SK-N-MC (cell line): ENCODE data around the gene TOP2B.

Source experiments
- DNase-seq: peaks from one replicate; pipeline ENCODE4 v3.0.0-alpha.2; 2011; ENCODE audit warnings: low read depth, low spot score
- H3K27ac ChIP-seq: fragments of 200-600 bp; sonication (generic); 2 replicates; pipeline ENCODE4 v1.5.1; 2016; ENCODE audit warnings: mixed run types
- H3K36me3 ChIP-seq: fragments of 200-600 bp; sonication (generic); 2 replicates; pipeline ENCODE4 v1.6.1; 2017; ENCODE audit warnings: antibody characterized with exemption, low read length, mixed read lengths; ENCODE audit not compliant: insufficient read depth
- H3K4me3 ChIP-seq: fragments of 200-600 bp; sonication (generic); 2 replicates; pipeline ENCODE4 v1.5.1; 2016
- H3K9ac ChIP-seq: fragments of 200-600 bp; sonication (generic); 2 replicates; pipeline ENCODE4 v1.8.0; 2017; ENCODE audit warnings: mixed run types, mixed read lengths; ENCODE audit not compliant: insufficient read length
- H3K9me3 ChIP-seq: fragments of 200-600 bp; sonication (generic); 2 replicates; pipeline ENCODE4 v1.6.1; 2017; ENCODE audit warnings: low read depth, mild to moderate bottlenecking, antibody characterized with exemption, low read length, moderate library complexity, mixed read lengths
- EZH2 ChIP-seq: fragments of 200-600 bp; sonication (generic); IDR thresholded peaks from one replicate; pipeline ENCODE4 v1.6.1; 2017; ENCODE audit warnings: antibody characterized with exemption
- FOXP2 ChIP-seq: optimal IDR thresholded peaks from 2 replicates; pipeline ENCODE3; 2011; ENCODE audit warnings: mild to moderate bottlenecking, moderate library complexity; ENCODE audit not compliant: insufficient read depth; ENCODE audit errors: extremely low read length, control extremely low read depth
- POLR2AphosphoS5 ChIP-seq: IDR thresholded peaks from 2 replicates; pipeline ENCODE4 v1.6.1; 2012; ENCODE audit warnings: mild to moderate bottlenecking, low read depth, low read length, borderline replicate concordance

TOP2B gene

GRCh38 chr3:25586167-25586505 lies 78.6 kb downstream of the TOP2B start:
- no peak for DNase-seq

GRCh38 chr3:25585361-25586166 lies 79.1 kb downstream of the TOP2B start:
- H3K9ac ChIP-seq = no peak overlapping the region
- H3K9me3 ChIP-seq = no peaks in the 10 kb centered on the region
- TF ChIP-seq FOXP2 = no peak
- TF ChIP-seq EZH2 = no peak
- TF ChIP-seq POLR2AphosphoS5 = no peak
- H3K27ac ChIP-seq = no peak overlapping the region
- no peak for DNase-seq
- no peaks in the 10 kb centered on the region for H3K36me3 ChIP-seq
- H3K4me3 ChIP-seq = no peak overlapping the region

More at GRCh38 chr3:25586167-25586505, 78.6 kb downstream of the TOP2B start:
- no peaks in the 10 kb centered on the region for H3K9me3 ChIP-seq
- no peak overlapping the region for H3K9ac ChIP-seq
- H3K27ac ChIP-seq = no peak overlapping the region
- H3K4me3 ChIP-seq = no peak overlapping the region
- no peak for TF ChIP-seq FOXP2
- no peak for TF ChIP-seq POLR2AphosphoS5
- TF ChIP-seq EZH2 = no peak
- no peaks in the 10 kb centered on the region for H3K36me3 ChIP-seq

DNA sequence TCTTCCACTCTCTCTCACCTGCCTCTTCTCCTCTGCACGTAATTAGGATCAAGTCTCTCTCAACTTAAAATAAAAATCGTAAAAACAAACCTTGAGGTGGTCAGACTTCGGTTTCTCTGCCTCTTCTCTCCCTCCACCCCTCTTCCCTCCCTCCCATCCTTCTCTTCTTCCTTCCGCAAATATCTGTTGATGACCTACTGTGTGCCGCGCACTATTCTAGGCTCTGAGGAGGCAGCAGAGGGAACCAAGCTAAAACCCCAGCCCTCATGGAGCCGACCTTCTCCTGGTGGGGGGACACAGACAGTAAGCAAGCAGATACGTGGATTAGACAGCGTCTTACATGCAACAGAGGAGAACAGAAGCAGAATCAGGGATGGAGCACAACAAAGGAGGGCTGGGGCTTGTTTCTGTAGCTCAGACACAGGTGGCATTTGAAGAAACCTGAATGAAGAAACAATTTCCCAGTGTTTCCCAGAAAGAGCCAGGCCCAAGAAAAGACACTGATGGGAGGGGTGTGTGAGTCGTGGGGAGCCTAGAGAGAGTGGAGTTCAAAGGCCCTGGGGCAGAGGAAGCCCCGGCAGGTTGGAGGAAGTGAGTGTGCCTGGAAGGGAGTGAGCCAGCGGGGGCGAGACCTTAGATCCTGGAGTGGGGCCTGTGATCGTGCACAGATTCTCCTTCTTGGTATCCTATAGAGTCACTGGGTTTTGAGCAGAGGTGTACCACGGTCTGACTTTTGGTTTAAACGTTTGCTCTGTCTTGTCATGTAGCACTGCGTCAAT lies 80.5 kb downstream of the TOP2B start:
- TF ChIP-seq FOXP2 = no peak
- TF ChIP-seq POLR2AphosphoS5 = no peak
- no peak for TF ChIP-seq EZH2
- H3K4me3 ChIP-seq = no peak overlapping the region
- H3K9ac ChIP-seq = no peak overlapping the region
- H3K36me3 ChIP-seq = no peaks in the 10 kb centered on the region
- H3K27ac ChIP-seq = no peak overlapping the region
- DNase-seq = no peak
- H3K9me3 ChIP-seq = no peaks in the 10 kb centered on the region

GRCh38 chr3:25583343-25583742 lies 81.4 kb downstream of the TOP2B start:
- no peaks in the 10 kb centered on the region for H3K9me3 ChIP-seq
- H3K4me3 ChIP-seq = no peak overlapping the region
- H3K9ac ChIP-seq = no peak overlapping the region
- no peaks in the 10 kb centered on the region for H3K36me3 ChIP-seq
- H3K27ac ChIP-seq = no peak overlapping the region
- TF ChIP-seq FOXP2 (no peak), EZH2 (no peak), POLR2AphosphoS5 (no peak)
- no peak for DNase-seq

- TF ChIP-seq EZH2 = no peak
- TF ChIP-seq POLR2AphosphoS5 = no peak
- TF ChIP-seq FOXP2 = no peak
- DNase-seq = no peak
- Histone ChIP-seq H3K4me3 (no peak overlapping the region), H3K9me3 (no peaks in the 10 kb centered on the region), H3K9ac (no peak overlapping the region), H3K36me3 (no peaks in the 10 kb centered on the region), H3K27ac (no peak overlapping the region)
Measured at GRCh38 chr3:25582242-25582641, 82.5 kb downstream of the TOP2B start.

- Histone ChIP-seq H3K9ac (no peak overlapping the region), H3K4me3 (no peak overlapping the region), H3K27ac (no peak overlapping the region), H3K36me3 (no peaks in the 10 kb centered on the region), H3K9me3 (no peaks in the 10 kb centered on the region)
- TF ChIP-seq EZH2 (no peak), FOXP2 (no peak), POLR2AphosphoS5 (no peak)
- no peak for DNase-seq
Measured at GRCh38 chr3:25581823-25582222, 82.9 kb downstream of the TOP2B start.

DNA sequence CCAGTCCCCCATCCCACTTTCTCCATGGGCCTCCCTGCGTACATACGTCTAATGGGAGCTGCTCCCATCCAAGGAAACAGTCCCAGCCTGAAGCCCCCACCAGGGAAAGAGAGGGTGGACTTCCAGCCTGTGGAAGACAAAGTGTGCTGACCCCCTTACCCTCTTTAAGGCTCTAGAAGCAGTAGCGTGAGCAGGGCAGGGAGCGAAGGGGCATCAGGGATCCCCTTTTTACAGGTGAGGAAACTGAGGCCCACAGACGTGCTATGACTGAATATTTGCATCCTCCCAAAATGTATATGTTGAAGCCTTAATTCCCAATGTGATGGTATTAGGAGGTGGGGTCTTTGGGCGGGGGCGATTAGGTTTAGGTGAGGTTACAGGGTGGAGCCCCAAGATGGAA lies 83.4 kb downstream of the TOP2B start:
- Histone ChIP-seq H3K9ac (no peak overlapping the region), H3K36me3 (no peaks in the 10 kb centered on the region), H3K9me3 (no peaks in the 10 kb centered on the region), H3K4me3 (no peak overlapping the region), H3K27ac (no peak overlapping the region)
- TF ChIP-seq EZH2 (no peak), POLR2AphosphoS5 (no peak), FOXP2 (no peak)
- no peak for DNase-seq

GRCh38 chr3:25580534-25580933 lies 84.2 kb downstream of the TOP2B start:
- TF ChIP-seq EZH2 = no peak
- no peak for TF ChIP-seq FOXP2
- TF ChIP-seq POLR2AphosphoS5 = no peak
- H3K9me3 ChIP-seq = no peaks in the 10 kb centered on the region
- no peak for DNase-seq
- no peak overlapping the region for H3K9ac ChIP-seq
- H3K27ac ChIP-seq = no peak overlapping the region
- no peaks in the 10 kb centered on the region for H3K36me3 ChIP-seq
- H3K4me3 ChIP-seq = no peak overlapping the region
